NCI-H69 (cell line): ENCODE data around the gene MUC21.
A peak's percentile ranks its signal among the peaks of the same experiment; 100 is the strongest.

Source experiments
- DNase-seq: peaks from one replicate; lab custom pipeline; 2025; lab: John Stamatoyannopoulos, UW

MUC21 gene

DNA sequence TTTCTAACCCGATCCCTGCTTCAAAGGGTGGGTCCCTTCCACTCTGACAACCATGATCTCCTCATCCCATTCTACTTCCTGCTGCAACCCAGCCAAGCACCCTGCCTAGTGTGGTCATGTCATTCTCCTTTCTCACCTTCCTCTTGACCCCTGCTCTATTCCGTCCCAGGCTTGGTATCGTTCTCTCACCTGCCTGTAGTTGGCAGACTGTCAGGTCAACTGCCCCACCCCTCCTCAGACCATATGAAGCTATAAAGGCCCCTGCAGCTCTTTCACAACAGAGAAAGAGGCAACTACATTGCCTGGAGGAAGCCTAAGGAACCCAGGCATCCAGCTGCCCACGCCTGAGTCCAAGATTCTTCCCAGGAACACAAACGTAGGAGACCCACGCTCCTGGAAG lies at the start of gene MUC21:
MUC21 (plus strand) TSS at position 280 of the 400 bp plus-strand sequence. CDS start 241 bp downstream, outside the sequence.
- no peak for DNase-seq

DNA sequence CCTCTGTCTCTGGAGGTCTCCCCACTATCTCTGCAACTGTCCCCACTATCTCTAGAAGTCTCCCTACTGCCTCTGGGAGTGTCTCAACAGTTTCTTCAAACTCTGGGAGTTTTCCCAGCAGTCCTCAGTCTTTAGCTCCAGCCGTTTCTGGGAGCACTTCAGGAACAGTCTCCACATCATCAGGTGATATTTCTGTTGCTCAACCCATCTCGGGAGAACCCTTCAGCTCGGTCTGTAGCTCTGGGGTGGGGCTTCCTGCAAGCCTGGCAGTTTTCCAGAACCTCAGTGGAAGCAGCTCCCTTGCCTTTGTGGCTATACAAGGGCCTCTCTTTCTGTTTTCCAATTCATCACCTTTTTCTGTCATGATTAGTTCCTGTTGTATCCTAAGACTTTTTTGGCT lies 48.5 kb upstream of the MUC21 start:
- DNase-seq: peak; percentile 13

DNA sequence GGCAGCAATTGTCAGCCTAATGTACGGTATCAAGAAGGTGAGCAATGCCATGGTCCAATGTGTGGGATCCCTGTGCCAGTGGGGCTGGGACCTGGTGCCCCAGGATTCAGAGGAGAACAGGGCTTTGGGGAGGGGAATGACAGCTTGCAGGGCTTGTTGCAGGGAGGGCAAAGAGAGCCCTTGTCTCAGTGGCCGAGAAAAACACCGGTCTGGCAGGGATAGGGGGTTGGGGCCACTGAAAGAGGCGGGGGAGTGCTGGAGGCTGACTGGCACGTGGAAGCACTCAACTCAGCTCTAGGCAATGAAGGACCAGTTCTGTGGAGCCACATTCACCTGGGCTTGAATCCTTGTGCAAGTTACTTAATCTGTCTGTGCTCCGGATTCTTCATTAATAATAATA lies 46.3 kb upstream of the MUC21 start:
- DNase-seq: no peak

DNA sequence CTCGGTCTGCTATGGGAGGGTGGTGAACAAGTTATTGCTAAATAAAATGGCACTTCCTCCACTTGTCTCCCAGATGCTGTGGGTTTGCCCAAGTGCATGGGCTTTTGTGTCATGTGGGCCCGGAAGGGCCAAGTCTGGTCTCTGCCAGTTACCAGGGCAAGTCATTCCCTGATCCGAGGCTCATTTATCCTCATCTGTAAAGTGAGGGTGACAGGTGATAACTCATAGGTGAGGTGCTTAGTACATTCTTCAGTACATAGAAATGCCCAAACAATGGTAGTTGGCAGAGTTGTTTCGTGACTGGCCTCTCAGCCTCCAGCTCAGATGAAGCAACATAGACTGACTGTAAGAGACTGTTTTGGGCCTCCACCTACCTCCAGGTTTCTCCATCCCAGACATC lies 44.8 kb upstream of the MUC21 start:
- DNase-seq: no peak

DNA sequence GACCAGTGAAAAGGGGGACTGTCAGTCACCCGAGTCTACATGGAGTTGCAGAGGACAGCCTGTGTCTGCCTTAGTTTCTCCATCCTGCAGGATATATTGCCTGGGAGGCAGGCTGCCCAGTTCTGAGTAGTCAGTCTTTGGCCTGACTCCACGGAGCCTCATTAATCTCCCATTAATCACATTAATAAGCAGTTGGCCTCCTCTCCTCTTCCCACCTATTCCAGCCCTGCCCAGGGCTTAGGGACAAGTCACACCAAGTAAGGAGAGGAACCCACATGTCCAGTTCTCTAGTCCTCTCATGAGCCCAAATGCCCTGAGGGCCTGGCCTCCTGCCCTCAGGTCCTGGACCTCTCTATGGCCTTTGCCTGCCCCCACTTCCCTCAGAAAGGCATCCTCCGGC lies 44.0 kb upstream of the MUC21 start:
- DNase-seq: no peak

DNA sequence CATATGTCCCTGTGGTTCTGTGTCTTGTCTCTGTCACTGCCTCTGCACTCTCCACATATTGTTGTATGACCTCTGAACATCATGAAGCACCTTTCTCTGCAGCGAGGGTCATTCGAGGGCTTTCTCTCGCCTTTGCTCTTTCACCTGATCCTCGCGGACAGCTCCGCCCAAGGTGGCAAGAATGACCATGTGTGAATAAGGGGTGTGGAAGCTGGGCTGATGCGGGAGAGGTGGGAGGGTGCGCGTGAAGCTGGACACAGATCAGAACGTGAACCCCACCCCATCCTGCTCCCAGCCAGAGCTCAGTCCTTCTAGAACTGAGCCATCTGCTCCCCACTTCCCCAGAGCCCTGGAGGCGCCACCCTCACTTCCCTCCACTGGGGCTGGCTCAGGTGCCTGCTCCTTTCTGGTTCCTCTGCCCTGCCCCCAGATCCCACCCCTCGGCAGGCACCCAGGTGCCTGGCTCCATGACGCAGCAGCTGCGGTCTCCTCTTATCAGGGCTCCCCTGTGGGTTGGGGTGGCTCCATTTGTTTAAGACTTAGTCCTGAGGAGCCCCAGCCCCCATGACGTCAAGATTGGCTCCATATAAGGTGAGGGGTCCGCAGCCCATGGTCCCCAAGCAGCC lies 43.0 kb upstream of the MUC21 start, which contains the start of gene MUCL3:
MUCL3 (plus strand) TSS at position 613 of the 626 bp plus-strand sequence. CDS start 27 bp downstream, outside the sequence.
- DNase-seq: no peak

DNA sequence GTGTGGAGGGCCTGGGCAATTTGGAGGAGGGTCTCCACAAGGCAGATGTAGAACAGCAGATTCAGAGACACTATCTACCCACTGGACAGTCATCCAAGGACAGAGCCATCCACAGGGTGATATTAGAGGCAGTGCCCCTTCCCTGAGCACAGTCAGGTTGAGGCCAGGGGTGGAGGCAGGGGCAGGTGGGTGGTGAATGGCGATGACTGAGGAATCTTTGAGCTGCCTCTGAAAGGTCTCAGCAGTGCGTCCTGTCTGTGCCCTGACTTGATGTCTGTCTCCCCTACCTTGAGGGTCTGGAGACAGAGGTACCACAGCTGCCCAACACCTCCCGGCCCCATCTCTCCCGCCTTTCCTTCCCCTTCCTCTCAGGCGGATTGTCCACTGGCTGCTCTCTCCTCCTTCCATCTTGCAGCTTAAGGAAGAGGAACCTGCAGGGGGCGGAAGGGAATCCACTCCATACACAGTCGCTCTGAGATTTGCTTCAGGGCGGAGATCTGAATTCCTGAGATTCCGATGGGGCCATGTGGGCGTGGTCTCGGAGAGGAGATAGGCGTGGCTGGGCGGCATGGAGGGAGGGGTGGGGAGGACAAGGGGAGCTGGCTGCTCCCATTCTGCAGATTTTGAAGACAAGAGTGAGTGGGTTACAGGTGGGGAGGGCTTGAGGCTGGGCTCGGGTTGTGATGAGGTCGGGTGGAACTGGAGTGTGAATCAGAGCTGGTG lies 41.0 kb upstream of the MUC21 start:
- peak; percentile 34 for DNase-seq

DNA sequence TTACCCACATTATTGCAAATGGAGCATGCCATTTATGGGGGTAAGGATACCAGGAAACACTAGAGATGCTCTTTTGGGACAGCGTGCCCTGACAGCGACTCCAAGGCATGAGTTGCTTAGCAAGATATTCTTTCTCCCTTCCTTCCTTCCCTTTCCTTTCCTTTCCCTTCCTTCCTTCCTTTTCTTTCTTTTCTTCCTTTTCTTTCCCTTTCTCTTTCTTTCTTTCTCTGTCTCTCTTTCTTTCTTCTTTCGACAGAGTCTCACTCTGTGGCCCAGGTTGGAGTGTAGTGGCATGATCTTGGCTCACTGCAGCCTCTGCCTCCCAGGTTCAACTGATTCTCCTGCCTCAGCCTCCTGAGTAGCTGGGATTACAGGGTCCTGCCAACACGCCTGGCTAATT lies 39.5 kb upstream of the MUC21 start:
- DNase-seq: no peak

DNA sequence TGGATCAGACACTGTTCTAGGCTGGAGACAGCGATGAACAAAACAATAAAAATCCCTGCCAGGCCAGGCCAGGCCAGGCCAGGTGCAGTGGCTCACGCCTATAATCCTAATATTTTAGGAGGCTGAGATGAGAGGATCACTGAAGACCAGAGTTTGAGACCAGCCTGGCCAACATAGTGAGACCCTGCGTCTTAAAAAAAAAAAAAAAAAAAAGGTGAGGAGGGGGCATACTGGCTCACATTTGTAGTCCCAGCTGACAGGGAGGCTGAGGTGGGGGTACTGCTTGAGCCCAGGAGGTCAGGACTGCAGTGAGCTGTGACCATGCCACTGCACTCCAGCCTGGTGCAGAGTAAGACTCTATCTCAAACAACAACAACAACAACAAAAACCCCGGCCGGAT lies 38.2 kb upstream of the MUC21 start:
- no peak for DNase-seq

DNA sequence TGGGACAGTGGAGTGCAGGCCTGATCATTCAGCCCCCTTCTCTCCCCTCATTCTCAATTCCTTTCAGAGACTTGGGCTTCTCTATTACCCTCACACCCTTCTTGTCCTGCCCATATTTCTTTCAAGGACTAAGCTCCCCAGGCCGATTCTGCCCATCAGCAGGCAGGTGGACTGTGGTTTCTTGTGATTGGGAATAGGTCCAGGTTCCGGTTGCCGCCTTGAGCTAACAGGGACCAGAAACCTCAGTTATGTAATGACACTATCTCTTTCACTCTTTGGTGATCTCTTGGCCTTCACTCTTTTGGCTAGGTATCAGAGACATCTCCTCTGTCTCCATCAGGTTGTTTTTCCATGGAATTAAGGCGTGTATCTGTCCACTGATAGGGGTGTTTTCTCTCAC lies 36.3 kb upstream of the MUC21 start:
- DNase-seq: no peak

DNA sequence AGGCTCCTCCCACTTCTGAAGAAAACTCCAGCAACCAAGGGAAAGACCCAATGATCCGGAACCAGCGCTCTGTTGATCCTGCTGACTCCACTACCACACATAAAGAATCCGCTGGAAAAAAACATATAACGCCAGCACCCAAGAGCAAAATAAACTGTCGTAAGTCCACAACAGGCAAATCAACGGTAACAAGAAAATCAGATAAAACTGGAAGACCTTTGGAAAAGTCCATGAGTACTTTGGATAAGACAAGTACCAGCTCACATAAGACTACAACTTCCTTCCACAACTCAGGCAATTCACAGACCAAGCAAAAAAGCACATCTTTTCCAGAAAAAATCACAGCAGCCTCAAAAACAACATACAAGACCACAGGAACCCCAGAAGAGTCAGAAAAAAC lies 34.7 kb upstream of the MUC21 start:
- DNase-seq: no peak

DNA sequence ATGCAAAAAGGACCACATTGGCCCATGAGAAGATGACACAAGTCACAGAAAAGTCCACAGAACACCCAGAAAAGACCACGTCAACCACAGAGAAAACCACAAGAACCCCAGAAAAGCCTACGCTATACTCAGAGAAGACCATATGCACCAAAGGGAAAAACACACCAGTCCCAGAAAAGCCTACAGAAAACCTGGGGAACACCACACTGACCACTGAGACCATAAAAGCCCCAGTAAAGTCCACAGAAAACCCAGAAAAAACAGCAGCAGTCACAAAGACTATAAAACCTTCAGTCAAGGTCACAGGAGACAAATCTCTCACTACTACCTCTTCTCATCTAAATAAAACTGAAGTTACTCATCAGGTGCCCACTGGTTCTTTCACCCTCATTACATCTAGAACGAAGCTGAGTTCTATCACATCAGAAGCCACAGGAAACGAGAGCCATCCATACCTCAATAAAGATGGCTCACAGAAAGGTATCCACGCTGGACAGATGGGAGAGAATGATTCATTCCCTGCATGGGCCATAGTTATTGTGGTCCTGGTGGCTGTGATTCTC lies 31.5 kb upstream of the MUC21 start:
- no peak for DNase-seq

DNA sequence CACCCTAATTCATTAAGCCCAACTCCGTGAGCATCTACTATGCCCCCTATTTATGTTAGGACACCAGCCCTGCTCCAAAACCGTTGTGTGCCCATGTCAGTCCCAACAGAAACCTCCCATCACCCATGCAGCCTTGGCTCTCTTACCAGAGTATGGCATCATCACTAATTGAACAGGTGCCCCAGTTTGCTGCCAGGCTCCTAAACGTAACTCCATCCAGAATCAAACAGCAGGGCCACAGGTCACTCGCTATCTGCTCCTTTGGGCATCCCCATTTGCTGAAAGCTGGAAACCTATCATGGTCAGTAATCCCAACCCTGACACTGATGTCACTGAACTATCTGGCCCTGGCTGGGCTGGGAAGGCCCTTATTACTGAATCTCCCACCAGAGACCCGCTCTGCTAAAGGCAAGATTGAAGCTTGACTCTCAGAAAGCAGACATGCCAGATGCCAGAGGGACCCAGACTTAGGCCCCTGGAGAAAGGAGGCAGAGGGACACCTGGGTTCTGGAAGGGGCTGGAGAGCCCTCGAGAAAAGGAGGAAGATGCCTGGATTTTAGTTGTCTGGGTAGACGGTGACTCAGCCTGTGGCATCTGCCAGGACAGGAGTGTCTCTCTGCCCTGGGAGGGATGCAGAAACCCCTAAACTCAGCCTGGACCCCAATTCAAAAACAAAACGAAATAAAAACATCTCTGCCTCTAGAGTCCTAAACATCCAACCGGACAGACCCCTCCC lies 28.7 kb upstream of the MUC21 start:
- DNase-seq: peak; percentile 30

DNA sequence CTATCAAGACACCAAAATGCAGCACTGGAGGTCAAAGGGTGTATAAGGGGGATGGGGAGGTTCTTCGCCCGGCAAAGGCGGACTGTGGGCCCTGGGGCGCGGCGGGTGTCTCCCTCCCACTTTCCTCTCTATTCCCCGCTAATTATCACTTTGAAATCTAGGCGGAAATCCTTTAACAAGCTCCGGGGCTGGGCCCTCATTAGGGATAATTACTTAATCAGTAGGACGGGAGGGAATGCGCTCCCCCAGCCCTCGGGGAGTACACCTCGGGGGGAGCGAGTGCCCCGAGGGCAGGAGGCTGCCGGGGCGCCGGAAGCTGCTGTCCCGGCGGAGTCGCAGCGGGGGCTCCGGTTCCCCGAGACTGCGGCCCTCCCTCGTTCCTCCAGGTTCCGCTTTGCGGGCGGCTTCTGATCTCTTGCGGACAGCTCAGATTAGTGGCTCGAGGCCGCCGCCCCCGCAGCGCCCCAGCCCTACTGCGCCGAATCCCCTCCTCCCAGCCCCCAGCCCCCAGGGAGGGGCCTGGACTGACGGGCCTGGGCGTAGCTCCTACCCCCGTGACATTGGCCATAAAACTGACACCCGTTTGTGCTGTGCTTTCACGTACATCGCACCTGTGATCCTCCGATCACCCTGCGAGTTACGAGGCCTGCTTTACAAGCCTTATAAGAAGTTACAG lies 28.0 kb upstream of the MUC21 start:
- peak; percentile 93 for DNase-seq

DNA sequence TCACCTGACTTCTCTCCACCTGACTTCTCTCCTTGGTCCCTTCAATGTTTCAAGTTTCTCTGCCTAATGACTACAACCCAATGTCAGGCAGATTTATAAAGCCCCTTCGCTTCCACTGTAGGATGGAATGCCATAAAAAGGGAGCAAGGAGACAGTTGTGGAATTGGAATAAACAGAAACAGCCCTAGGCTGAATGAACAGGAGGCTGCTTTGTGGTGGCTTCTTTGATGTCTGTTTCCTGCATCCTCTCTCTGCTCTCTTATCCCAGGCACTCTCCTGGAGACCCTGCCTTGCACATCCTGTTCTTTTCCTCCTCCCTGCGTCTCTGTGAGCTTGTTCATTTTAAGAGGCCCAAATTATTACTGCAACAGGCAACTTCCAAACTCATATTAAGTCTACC lies 25.8 kb upstream of the MUC21 start:
- DNase-seq: no peak

DNA sequence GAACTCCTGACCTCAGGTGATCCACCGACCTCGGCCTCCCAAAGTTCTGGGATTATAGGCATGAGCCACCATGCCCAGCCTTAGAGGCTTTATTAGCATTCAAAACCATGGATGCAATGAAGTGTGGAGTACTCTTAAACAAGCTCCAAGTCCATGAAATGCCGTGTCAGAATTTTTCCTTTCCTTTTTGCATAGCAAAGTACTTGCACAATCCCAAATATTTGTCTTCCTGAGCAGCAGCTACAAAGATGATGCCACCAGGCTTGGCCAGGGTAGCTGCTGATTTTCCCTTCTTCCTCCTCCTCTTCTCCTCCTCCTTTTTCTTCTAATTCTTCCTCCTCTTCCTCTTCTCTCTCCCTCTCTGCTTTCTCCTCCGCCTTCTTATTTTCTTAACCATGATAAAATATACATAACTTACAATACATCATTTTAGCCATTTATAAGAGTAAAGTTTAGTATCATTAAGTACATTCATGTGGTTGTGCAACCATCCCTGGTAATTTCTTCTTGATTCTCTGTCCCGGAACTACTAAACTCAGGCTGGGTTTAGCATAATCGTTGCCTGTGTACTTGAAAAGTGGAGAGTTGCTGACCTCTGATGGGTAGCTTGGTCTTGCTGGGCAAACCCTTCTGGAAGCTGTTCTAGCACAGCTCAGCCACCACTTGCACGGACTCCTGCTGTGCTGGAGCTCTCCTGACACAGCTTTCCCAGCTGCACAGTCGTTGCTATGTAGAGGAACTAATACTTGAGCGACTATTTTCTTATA lies 22.4 kb upstream of the MUC21 start:
- no peak for DNase-seq

DNA sequence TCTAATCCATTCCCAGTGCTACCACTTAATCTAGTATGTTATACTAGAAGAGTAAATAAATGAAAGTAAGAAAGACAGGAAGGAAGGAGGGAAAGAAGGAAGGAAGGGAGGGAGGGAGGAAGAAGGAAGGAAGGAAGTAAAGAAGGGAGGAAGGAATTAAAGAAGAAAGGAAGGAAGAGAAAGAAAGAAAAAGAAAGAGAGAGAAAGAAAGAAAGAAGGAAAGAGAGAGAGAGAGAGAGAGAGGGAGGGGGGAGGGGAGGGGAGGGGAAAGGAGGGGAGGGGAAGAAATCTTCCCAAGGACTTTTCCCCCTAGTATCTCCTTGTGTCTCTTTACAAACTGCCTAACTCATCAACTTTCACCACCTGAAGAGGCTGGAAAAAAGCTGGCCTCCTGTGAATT lies 20.8 kb upstream of the MUC21 start:
- DNase-seq: no peak

DNA sequence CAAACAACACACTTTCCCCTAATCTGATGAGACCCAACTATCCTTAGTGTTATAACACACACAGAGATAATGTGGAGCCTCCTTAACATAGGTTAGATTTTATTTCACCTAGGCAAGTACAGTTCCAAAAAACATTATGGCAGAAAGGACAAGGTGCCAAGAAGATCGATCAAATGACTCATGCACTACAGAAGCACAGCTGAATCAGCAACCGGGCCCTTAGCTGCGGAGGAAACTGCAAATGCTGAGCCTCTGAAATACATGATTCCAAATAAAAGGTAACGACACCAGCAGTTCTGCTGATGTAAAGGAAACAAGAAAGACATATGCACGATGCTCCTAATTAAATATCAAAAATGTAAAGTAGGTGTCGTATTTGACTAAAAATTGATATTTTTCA lies 19.9 kb upstream of the MUC21 start:
- DNase-seq: no peak

DNA sequence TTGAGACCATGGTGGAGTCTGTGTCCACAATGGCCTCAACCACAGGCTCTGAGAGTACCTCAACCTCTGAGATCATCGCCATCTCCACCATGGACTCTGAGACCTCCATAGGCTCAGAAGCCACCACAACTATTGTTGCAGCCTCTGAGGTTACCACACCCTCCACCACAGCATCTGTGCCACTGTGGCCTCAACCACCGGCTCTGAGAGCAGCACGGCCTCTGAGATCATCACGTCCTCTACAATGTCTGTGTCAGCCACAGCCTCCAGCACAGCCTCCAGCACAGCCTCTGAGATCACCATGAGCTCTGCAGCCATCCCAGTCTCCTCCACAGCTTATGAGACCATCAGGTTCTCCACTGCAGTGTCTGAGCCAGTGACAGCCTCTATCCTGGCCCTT lies 19.4 kb upstream of the MUC21 start:
- DNase-seq: no peak

DNA sequence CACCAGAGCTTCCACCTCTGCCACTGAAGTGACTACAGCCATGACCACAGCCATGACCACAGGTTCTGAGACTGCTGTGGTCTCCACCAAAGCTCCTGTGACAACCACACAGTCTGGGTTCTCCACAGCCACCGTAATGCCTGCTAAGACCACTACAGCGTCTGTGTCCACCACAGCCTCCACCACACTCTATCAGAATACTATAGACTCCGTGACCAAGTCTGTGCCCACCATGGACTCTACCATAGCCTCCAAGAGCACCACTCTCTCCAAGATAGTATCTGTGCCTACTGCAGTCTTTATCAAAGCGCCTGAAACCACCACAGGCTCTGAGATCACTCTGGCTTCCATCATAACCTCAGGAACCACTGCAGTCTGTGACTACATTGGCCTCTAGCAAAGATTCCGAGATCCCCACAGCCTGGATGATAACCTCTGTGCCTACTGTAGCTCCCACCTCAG lies 18.3 kb upstream of the MUC21 start:
- DNase-seq: no peak

DNA sequence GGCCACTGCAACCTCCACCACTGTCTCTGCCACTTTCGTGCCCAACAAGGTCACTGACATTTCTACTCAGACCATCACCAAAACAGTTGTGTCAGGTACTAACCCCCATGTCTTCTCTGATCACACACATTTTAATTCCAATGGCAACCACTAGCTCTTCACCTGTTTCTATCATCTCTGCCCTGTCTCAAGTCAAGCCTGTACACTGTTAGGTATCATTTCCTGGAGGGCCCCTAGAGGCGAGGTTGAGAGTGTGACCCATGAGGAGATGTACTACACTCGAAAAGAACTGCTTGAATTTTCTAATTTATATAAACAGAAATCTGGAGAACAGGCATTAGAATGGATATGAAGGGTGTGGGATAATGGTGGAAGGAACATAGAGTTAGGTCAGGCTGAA lies 17.4 kb upstream of the MUC21 start:
- DNase-seq: no peak
